ENCODE results near the gene EEF2K.
"Not testable (repeated sequence)": the region's sequence is repeated elsewhere in the genome, so short reads cannot be mapped to it uniquely, and the experiment has no call there.

Gene EEF2K

DNA sequence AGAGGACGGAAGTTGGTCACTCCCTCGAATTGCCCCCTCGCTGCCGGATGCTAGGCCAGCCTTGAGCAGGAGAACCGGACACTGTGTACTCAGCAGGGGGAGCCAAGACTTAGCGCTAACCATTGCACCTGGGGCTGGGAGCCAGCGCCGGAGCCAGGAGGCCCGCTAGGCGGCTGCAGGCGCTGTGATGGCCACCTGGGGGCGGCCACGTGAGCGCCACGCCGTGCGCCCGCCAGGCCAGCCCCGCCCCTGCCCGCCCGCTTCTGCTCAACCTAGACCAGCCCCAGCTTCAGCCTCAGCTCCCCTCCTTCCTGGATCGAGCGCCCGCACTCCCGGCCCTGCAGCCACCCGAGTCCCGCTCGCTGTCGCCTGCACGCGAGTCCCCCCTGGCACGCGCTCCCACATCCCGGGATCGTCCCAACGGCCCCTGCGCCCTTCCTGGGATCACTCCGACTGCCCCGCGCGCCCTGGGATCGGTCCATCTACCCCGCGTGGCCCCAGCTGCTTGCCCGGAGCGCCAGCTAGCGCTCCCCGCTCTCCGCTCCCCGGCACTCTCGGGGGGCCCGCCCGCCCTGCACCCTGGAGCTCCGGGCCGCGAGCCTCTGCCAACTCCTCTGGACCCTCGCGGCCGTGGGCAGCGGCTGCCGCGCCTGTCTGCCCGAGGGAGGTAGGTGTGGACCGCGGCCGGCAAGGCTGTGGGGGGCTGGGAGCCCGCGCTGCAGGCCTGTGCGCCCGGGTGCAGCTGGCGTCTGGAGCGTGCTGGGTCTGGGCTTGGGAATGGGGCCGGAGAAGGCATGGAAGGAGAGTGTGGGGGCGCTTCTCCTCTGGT lies at the start of gene EEF2K:
Gene EEF2K (plus strand): TSS at position 266 of the 829 bp plus-strand sequence. CDS start 19,452 bp downstream, outside the sequence.
- peak; percentile 77 to 82 for DNase-seq (ENCODE audit: extremely low read depth in 1 of 2, low read depth in 1 of 2)

DNA sequence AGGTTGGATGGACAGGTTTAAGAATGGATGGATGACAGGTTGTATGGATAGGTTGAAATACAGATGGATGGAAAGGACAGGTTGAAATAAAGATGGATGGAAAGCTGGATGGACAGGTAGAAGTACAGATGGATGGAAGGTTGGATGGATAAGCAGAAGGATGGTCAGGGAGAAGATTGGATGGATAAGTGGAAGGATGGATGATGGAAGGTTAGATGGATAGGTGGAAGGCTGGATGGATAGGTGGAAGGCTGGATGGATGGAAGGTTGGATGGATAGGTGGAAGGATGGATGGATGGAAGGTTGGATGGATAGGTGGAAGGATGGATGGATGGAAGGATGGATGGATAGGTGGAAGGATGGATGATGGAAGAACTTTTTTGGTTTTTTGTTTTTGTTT lies 44.7 kb upstream of the EEF2K start:
- no peak for DNase-seq (ENCODE audit: extremely low read depth in 1 of 2, low read depth in 1 of 2)

GRCh38 chr16:22161999-22162655 lies 44.0 kb upstream of the EEF2K start, which contains the start of gene SDR42E2:
TSS of gene SDR42E2 (plus strand) at chr16:22162506. CDS start at chr16:22165583, 3,077 bp downstream.
- peak in 1 of 2 donors; percentile 4 for DNase-seq (ENCODE audit: extremely low read depth in 1 of 2, low read depth in 1 of 2)

- no peak for DNase-seq (ENCODE audit: extremely low read depth in 1 of 2, low read depth in 1 of 2)
Observed at GRCh38 chr16:22162656-22163009, 43.4 kb upstream of the EEF2K start.

- DNase-seq (ENCODE audit: extremely low read depth in 1 of 2, low read depth in 1 of 2), result no peak
Observed at GRCh38 chr16:22163806-22164205, 42.3 kb upstream of the EEF2K start.

GRCh38 chr16:22164482-22164881 lies 41.6 kb upstream of the EEF2K start:
- no peak for DNase-seq (ENCODE audit: extremely low read depth in 1 of 2, low read depth in 1 of 2)

DNA sequence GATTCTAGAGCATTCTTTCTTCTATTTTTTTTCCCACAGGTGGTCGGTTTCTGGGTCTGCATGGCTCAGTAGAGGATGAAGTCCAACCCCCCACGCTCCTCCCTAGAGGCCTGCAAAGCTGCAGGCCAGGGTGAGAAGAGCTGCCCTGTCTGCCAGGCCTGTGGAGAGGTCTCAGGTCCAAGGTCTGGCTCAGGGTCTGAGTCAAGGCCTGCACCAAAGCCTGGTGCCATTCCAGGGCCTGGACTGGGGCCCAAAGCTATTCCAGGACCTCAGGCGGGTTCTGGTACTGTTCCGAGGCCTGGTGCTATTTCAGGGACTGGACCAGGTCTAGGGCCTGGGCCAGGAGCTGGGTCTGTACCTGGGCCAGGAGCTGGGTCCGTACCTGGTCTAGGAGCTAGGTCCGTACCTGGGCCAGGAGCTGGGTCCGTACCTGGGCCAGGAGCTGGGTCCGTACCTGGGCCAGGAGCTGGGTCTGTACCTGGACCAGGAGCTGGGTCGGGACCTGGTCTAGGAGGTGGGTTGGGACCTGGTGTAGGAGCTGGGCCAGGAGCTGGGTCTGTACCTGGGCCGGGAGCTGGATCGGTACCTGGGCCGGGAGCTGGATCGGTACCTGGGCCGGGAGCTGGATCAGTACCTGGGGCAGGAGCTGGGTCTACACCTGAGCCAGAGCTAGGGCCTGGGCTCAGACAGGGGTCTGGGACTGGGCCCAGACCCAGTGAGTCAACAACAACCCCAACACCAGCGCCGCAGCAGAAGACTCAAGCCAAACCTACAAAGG lies 40.4 kb upstream of the EEF2K start:
- DNase-seq (ENCODE audit: extremely low read depth in 1 of 2, low read depth in 1 of 2), result no peak

GRCh38 chr16:22171953-22172352 lies 34.1 kb upstream of the EEF2K start:
- no peak for DNase-seq (ENCODE audit: extremely low read depth in 1 of 2, low read depth in 1 of 2)

- DNase-seq (ENCODE audit: extremely low read depth in 1 of 2, low read depth in 1 of 2), result not testable (repeated sequence)
Observed at GRCh38 chr16:22172642-22173041, 33.4 kb upstream of the EEF2K start.

GRCh38 chr16:22174642-22175041 lies 31.4 kb upstream of the EEF2K start:
- no peak for DNase-seq (ENCODE audit: extremely low read depth in 1 of 2, low read depth in 1 of 2)

- no peak for DNase-seq (ENCODE audit: extremely low read depth in 1 of 2, low read depth in 1 of 2)
Observed at GRCh38 chr16:22177968-22178930, 27.8 kb upstream of the EEF2K start.

GRCh38 chr16:22181426-22181825 lies 24.7 kb upstream of the EEF2K start:
- no peak for DNase-seq (ENCODE audit: extremely low read depth in 1 of 2, low read depth in 1 of 2)

- DNase-seq (ENCODE audit: extremely low read depth in 1 of 2, low read depth in 1 of 2), result no peak
Observed at GRCh38 chr16:22181843-22182242, 24.2 kb upstream of the EEF2K start.

DNA sequence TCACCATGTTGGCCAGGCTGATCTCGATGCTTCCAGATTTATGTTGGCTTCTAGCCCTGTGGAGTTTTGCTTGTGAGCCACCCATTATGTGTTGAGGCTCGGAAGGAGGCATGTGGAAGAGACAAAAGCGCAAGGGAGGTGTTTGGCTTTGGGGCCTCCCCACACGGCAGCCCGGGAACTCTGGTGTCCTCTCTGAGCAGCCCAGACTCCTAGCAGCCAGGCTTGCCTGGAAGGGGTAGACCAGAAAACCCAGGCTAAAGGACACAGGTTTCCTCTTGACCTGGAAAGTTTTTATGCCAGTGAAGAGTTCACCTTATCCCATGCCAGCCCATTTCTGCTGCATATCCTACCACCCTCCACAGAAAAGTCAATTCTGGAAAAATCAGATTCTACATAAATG lies 22.7 kb upstream of the EEF2K start:
- DNase-seq (ENCODE audit: extremely low read depth in 1 of 2, low read depth in 1 of 2), result no peak

DNA sequence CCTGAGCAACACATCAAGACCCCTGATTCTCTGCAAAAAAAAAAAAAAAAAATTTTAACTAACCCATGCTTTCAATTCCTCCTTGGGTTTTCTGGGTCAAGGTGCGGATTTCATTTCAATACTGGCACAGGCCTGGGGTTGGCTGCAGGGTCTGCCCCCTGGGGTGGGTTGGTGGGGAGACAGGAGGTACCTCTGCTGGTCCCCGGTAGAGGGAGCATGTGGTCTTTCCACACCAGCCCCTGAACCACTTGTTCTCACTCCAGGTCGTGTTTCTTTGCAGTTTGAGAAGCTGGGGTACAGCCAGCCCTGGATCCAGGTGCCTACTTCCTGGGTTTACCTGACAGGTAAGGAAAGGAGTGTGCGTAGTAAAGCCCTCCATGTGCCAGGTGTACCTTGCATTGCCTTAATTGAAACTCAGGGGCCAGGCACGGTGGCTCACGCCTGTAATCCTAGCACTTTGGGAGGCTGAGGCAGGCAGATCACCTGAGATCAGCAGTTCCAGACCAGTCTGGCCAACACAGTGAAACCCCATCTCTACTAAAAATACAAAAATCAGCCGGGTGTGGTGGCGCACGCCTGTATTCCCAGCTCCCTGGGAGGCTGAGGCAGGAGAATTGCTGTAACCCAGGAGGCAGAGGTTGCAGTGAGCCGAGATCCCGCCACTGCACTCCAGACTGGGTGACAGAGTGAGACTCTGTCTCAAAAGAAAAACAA lies 22.0 kb upstream of the EEF2K start:
- no peak for DNase-seq (ENCODE audit: extremely low read depth in 1 of 2, low read depth in 1 of 2)

DNA sequence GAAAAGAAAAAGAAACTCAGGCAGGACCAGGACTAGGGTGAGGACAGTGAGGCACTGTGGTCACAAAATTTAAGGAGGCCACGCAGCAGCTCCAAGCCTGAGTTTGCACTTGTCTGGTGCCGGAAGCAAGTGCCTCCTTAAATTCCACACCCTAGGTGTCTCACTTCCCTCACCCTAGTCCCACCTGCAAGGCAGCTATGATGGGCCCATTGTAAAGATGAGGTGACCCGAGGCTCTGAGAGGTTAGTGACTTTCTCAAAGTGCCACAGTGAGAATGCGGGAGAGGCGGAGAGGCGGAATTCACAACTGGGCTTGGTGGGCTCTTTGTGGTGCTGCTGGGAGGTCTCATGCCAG lies 21.5 kb upstream of the EEF2K start:
- DNase-seq (ENCODE audit: extremely low read depth in 1 of 2, low read depth in 1 of 2), result no peak

DNA sequence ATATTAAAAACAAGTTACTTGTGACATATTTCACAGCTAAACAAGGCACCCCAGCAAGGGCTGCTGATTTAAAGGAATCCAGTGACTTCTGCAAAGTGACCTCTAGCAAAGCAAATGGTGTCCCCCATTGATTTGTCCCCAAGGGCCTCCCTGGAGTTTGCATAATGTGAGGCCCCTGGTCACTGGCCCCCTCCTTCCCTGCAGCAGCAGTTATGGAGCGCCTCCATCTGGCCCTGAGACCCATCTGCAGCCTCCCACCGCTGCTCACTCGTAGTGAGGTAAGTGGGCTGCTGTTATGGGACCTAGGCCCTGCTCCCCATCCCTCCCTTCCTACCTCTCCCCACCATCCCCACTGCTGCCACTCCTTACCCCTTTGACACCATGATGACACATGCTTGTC lies 19.6 kb upstream of the EEF2K start:
- no peak for DNase-seq (ENCODE audit: extremely low read depth in 1 of 2, low read depth in 1 of 2)

DNA sequence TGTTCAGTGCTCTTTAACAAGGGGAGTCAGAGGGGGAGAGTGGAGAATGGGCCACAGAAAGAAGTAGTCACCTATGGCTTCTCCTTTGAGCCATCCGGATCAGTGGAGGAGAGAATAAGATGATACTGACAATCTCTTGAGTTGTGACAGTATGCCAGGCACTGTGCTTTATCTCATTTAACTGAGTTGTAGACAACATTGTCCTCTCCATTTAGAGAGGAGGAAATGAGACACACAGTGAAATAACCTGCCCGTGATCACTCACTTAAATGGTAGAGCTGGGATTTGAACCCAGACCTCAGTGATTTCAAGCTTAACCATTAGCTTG lies 17.8 kb upstream of the EEF2K start:
- DNase-seq (ENCODE audit: extremely low read depth in 1 of 2, low read depth in 1 of 2), result no peak

GRCh38 chr16:22188595-22189442 lies 17.3 kb upstream of the EEF2K start:
- DNase-seq (ENCODE audit: extremely low read depth in 1 of 2, low read depth in 1 of 2), result peak in 1 of 2 donors; percentile 19
